Retinal pigment epithelial cell (primary cell): ENCODE measurements around the gene STT3B.
"Not testable (repeated sequence)": the region's sequence is repeated elsewhere in the genome, so short reads cannot be mapped to it uniquely, and the experiment has no call there.

ENCODE experiments used
- DNase-seq: peaks from one replicate; pipeline ENCODE4 v3.0.0-alpha.2; 2010; ENCODE audit warnings: low read depth
- H3K4me3 ChIP-seq: 2 replicates; pipeline ENCODE4 v1.5.1; 2011; ENCODE audit warnings: mild to moderate bottlenecking, low read length, control low read depth, moderate library complexity
- CTCF ChIP-seq: conservative IDR thresholded peaks from 2 replicates; pipeline ENCODE4 v1.5.1; 2011; ENCODE audit warnings: low read depth, low read length, control low read depth, inconsistent platforms

Gene STT3B

GRCh38 chr3:31505371-31506048, 27.2 kb upstream of the STT3B start:
- no peak overlapping the region for H3K4me3 ChIP-seq
- TF ChIP-seq CTCF, result no peak
- no peak for DNase-seq

GRCh38 chr3:31506515-31506914, 26.2 kb upstream of the STT3B start:
- not testable (repeated sequence) for DNase-seq

GRCh38 chr3:31508452-31509146, 24.1 kb upstream of the STT3B start:
- no peak for TF ChIP-seq CTCF
- no peak for DNase-seq
- no peak overlapping the region for H3K4me3 ChIP-seq

More at GRCh38 chr3:31506515-31506914, 26.2 kb upstream of the STT3B start:
- not testable (repeated sequence) for H3K4me3 ChIP-seq

GRCh38 chr3:31509147-31509728, 23.5 kb upstream of the STT3B start:
- TF ChIP-seq CTCF, result no peak
- DNase-seq, result no peak
- no peak overlapping the region for H3K4me3 ChIP-seq

- H3K4me3 ChIP-seq, result no peak overlapping the region
- no peak for TF ChIP-seq CTCF
- no peak for DNase-seq
Observed at GRCh38 chr3:31514570-31514969, 18.2 kb upstream of the STT3B start.

GRCh38 chr3:31515486-31516284, 17.0 kb upstream of the STT3B start:
- no peak for TF ChIP-seq CTCF
- H3K4me3 ChIP-seq, result no peak overlapping the region
- DNase-seq, result no peak

- no peak for TF ChIP-seq CTCF
- no peak overlapping the region for H3K4me3 ChIP-seq
- no peak for DNase-seq
Observed at GRCh38 chr3:31516757-31517156, 16.0 kb upstream of the STT3B start.
